ENCODE results near the gene CACNA2D3. TPM values are rescaled to one million over a fixed set of nuclear protein-coding genes. Genes with fewer than 3 reads are reported as not detected.
A peak's percentile ranks its signal among the peaks of the same experiment; 100 is the strongest.

CACNA2D3 gene
- total RNA-seq, 2 donors from 2014 or later, result 0.97 TPM; not detected in 1

GRCh38 chr3:54918516-54918915, 796.2 kb downstream of the CACNA2D3 start:
- H3K36me3 Mint-ChIP-seq (ENCODE audit: low read depth), result no peaks in the 10 kb centered on the region
- Histone ChIP-seq H3K27me3 (ENCODE audit: control insufficient read depth, insufficient read depth, low read length, poor library complexity, severe bottlenecking) (no peaks in the 10 kb centered on the region), H3K9ac (ENCODE audit: extremely low read depth, low read length, poor library complexity, severe bottlenecking) (no peak overlapping the region), H3K27ac (ENCODE audit: low read depth, low read length) (no peak overlapping the region), H3K4me1 (ENCODE audit: control insufficient read depth, insufficient read depth, low read length) (peaks cover 9% of the 10 kb centered on the region), H3K9me3 (ENCODE audit: control insufficient read depth, low read length) (no peaks in the 10 kb centered on the region), H3K36me3 (ENCODE audit: control insufficient read depth, insufficient read depth, low read length) (no peaks in the 10 kb centered on the region), H3K4me3 (ENCODE audit: low read length) (no peak overlapping the region)
- no peak for TF ChIP-seq CTCF (conservative IDR thresholded peaks at IDR 0.05)
- WGBS, 2 experiments (ENCODE audit: insufficient coverage in 1 of 2, insufficient read length in 1 of 2), result 94 to 96% methylated on average over 8 to 12 of the region's 12 CpGs
- H3K27me3 Mint-ChIP-seq (ENCODE audit: insufficient read depth), result no peaks in the 10 kb centered on the region
- no peak for DNase-seq
- H3K4me3 Mint-ChIP-seq, result no peak overlapping the region
- no peaks in the 10 kb centered on the region for H3K9me3 Mint-ChIP-seq
- H3K4me1 Mint-ChIP-seq, result no peaks in the 10 kb centered on the region
- no peak overlapping the region for H3K27ac Mint-ChIP-seq

GRCh38 chr3:54928046-54928770, 805.9 kb downstream of the CACNA2D3 start, which contains the start of gene LRTM1:
Gene LRTM1, minus strand, starts transcription at chr3:54928059. Its CDS starts 148 bp downstream, at chr3:54927911.
- Mint-ChIP-seq H3K27ac (no peak within 1 kb of the TSS), H3K36me3 (ENCODE audit: low read depth) (no peaks in the 10 kb centered on the region), H3K27me3 (ENCODE audit: insufficient read depth) (no peaks in the 10 kb centered on the region), H3K4me1 (peaks cover 10% of the 10 kb centered on the region), H3K4me3 (no peak within 1 kb of the TSS), H3K9me3 (no peaks in the 10 kb centered on the region)
- WGBS, 2 experiments (ENCODE audit: insufficient coverage in 1 of 2, insufficient read length in 1 of 2), result 76 to 89% methylated on average over 13 to 14 of the region's 14 CpGs
- Histone ChIP-seq H3K27ac (ENCODE audit: low read depth, low read length) (peak within 1 kb of the TSS; percentile 9), H3K36me3 (ENCODE audit: control insufficient read depth, insufficient read depth, low read length) (no peaks in the 10 kb centered on the region), H3K27me3 (ENCODE audit: control insufficient read depth, insufficient read depth, low read length, poor library complexity, severe bottlenecking) (no peaks in the 10 kb centered on the region), H3K4me3 (ENCODE audit: low read length) (no peak within 1 kb of the TSS), H3K9ac (ENCODE audit: extremely low read depth, low read length, poor library complexity, severe bottlenecking) (no peak within 1 kb of the TSS), H3K9me3 (ENCODE audit: control insufficient read depth, low read length) (no peaks in the 10 kb centered on the region), H3K4me1 (ENCODE audit: control insufficient read depth, insufficient read depth, low read length) (peaks cover 16% of the 10 kb centered on the region)
- DNase-seq, result no peak
- no peak for TF ChIP-seq CTCF (conservative IDR thresholded peaks at IDR 0.05)

GRCh38 chr3:54931182-54931581, 808.8 kb downstream of the CACNA2D3 start:
- no peak overlapping the region for H3K4me3 Mint-ChIP-seq
- WGBS, 2 experiments (ENCODE audit: insufficient coverage in 1 of 2, insufficient read length in 1 of 2), result 33 to 79% methylated on average over 1 to 4 of the region's 4 CpGs
- Histone ChIP-seq H3K27me3 (ENCODE audit: control insufficient read depth, insufficient read depth, low read length, poor library complexity, severe bottlenecking) (no peaks in the 10 kb centered on the region), H3K36me3 (ENCODE audit: control insufficient read depth, insufficient read depth, low read length) (no peaks in the 10 kb centered on the region), H3K9me3 (ENCODE audit: control insufficient read depth, low read length) (no peaks in the 10 kb centered on the region), H3K9ac (ENCODE audit: extremely low read depth, low read length, poor library complexity, severe bottlenecking) (no peak overlapping the region), H3K4me1 (ENCODE audit: control insufficient read depth, insufficient read depth, low read length) (peaks cover 16% of the 10 kb centered on the region), H3K4me3 (ENCODE audit: low read length) (no peak overlapping the region), H3K27ac (ENCODE audit: low read depth, low read length) (peak overlapping the region; percentile 83)
- H3K4me1 Mint-ChIP-seq, result peaks cover 10% of the 10 kb centered on the region
- H3K27ac Mint-ChIP-seq, result no peak overlapping the region
- no peaks in the 10 kb centered on the region for H3K27me3 Mint-ChIP-seq (ENCODE audit: insufficient read depth)
- DNase-seq, result no peak
- no peak for TF ChIP-seq CTCF (conservative IDR thresholded peaks at IDR 0.05)
- H3K36me3 Mint-ChIP-seq (ENCODE audit: low read depth), result no peaks in the 10 kb centered on the region
- no peaks in the 10 kb centered on the region for H3K9me3 Mint-ChIP-seq

All from endodermal cell (in vitro differentiated cells).